ENCODE results near the gene M6PR.
"Not testable (repeated sequence)": the region's sequence is repeated elsewhere in the genome, so short reads cannot be mapped to it uniquely, and the experiment has no call there.

M6PR gene

GRCh38 chr12:8911606-8912268 lies 37.7 kb downstream of the M6PR start:
- DNase-seq = no peak

GRCh38 chr12:8909752-8910151 lies 39.7 kb downstream of the M6PR start:
- no peak for DNase-seq

GRCh38 chr12:8907513-8907912 lies 41.9 kb downstream of the M6PR start:
- no peak for DNase-seq

GRCh38 chr12:8906266-8907180 lies 42.9 kb downstream of the M6PR start:
- DNase-seq = no peak

- DNase-seq = no peak
These were observed 43.9 kb downstream of the M6PR start for GRCh38 chr12:8905546-8905945.

- DNase-seq = no peak
These were observed 44.8 kb downstream of the M6PR start for GRCh38 chr12:8904665-8905064.

GRCh38 chr12:8903646-8904045 lies 45.8 kb downstream of the M6PR start:
- no peak for DNase-seq

GRCh38 chr12:8902703-8903102 lies 46.7 kb downstream of the M6PR start:
- DNase-seq = not testable (repeated sequence)

GRCh38 chr12:8899830-8900229 lies 49.6 kb downstream of the M6PR start:
- no peak for DNase-seq

GRCh38 chr12:8897081-8897480 lies 52.4 kb downstream of the M6PR start:
- no peak for DNase-seq

GRCh38 chr12:8894986-8895385 lies 54.5 kb downstream of the M6PR start:
- DNase-seq = no peak

- DNase-seq = no peak
These were observed 55.1 kb downstream of the M6PR start for GRCh38 chr12:8894378-8894777.

GRCh38 chr12:8891976-8892375 lies 57.5 kb downstream of the M6PR start:
- no peak for DNase-seq

All from 8988T (cell line).